ENCODE results near the gene PBX1. TPM values are rescaled to one million over a fixed set of nuclear protein-coding genes. Genes with fewer than 3 reads are reported as not detected.

PBX1 gene
- total RNA-seq, 1 experiment from 2014 or later: 9.8 TPM

- Histone ChIP-seq H3K9ac (ENCODE audit: low read length) (no peak overlapping the region), H3K9me2 (replicated peaks; ENCODE audit: low read length) (no peaks in the 10 kb centered on the region), H3K36me3 (ENCODE audit: low read depth, low read length) (no peaks in the 10 kb centered on the region), H3K4me2 (ENCODE audit: low read length) (no peak overlapping the region), H3K27me3 (ENCODE audit: low read length) (no peaks in the 10 kb centered on the region), H3K9me3 (ENCODE audit: low read length) (no peaks in the 10 kb centered on the region), H3K27ac (ENCODE audit: low read length) (no peak overlapping the region), H4K20me1 (ENCODE audit: low read length) (no peaks in the 10 kb centered on the region), H3K79me2 (ENCODE audit: low read length) (no peaks in the 10 kb centered on the region), H2AFZ (ENCODE audit: low read length) (no peak overlapping the region), H3F3A (ENCODE audit: low read length, unreplicated experiment) (no peaks in the 10 kb centered on the region), H3K4me1 (ENCODE audit: insufficient read depth, low read length) (peaks cover 33% of the 10 kb centered on the region), H3K4me3 (ENCODE audit: low read length) (no peak overlapping the region)
- BruUV-seq (replicated peaks): no TSS peak
- intact Hi-C loops (cut with micrococcal nuclease): loop anchor here (2.0 kb wide), 1 partner anchor 47 kb away; the partner anchor contains the start of gene PBX1
- CTCF ChIA-PET: no interaction called here
- no peak for DNase-seq
- no peak for ATAC-seq
- POLR2A ChIA-PET (ENCODE audit: unreplicated experiment): interaction anchor here (0.6 kb wide), 1 partner anchor 97 kb away, joined by 5 read pairs; no protein-coding TSS in a partner anchor
- no peak for TF ChIP-seq EZH2 (IDR thresholded peaks at IDR 0.05; ENCODE audit: low read length, unreplicated experiment)
- TF ChIP-seq CTCF (conservative IDR thresholded peaks at IDR 0.05; ENCODE audit: low read depth, low read length): no peak
- no peak for TF ChIP-seq EZH2phosphoT487 (IDR thresholded peaks at IDR 0.05; ENCODE audit: borderline replicate concordance, low read length)
Measured at GRCh38 chr1:164605254-164606091, 46.5 kb downstream of the PBX1 start.

DNA sequence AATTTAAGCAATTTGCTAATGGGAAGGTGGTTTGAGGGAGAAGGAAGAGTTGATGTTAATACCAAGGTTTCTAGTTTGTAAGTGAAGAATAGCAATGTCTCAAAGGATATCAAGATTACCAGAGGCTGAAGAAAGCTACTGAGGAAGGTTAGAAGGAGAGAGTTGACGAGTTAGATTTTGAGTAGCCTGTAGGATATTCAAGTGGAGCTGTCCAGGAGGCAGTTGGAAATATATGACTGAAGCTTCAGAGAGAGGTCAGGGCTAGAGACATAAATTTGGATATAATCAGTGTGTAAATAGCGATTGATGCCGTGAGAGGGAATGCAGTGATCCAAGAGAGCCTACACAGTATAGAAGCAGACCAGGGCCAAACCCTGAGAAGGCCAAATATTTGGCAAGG lies 48.4 kb downstream of the PBX1 start:
- intact Hi-C loops (cut with micrococcal nuclease): no loop called here
- ChIA-PET POLR2A (ENCODE audit: unreplicated experiment) (no interaction called here), CTCF (interaction anchor here (0.6 to 0.7 kb wide), 2 partner anchors 48 to 789 kb away, joined by 3 to 4 read pairs; partner anchors contain the start of gene PBX1)
- Histone ChIP-seq H3K27me3 (ENCODE audit: low read length) (no peaks in the 10 kb centered on the region), H3K27ac (ENCODE audit: low read length) (no peak overlapping the region), H3K79me2 (ENCODE audit: low read length) (no peaks in the 10 kb centered on the region), H3K4me1 (ENCODE audit: insufficient read depth, low read length) (peaks cover 34% of the 10 kb centered on the region), H3K9ac (ENCODE audit: low read length) (no peak overlapping the region), H3K4me3 (ENCODE audit: low read length) (no peak overlapping the region), H2AFZ (ENCODE audit: low read length) (no peak overlapping the region), H3K4me2 (ENCODE audit: low read length) (no peak overlapping the region), H3K9me3 (ENCODE audit: low read length) (no peaks in the 10 kb centered on the region), H3K36me3 (ENCODE audit: low read depth, low read length) (no peaks in the 10 kb centered on the region), H3F3A (ENCODE audit: low read length, unreplicated experiment) (no peaks in the 10 kb centered on the region), H3K9me2 (replicated peaks; ENCODE audit: low read length) (no peaks in the 10 kb centered on the region), H4K20me1 (ENCODE audit: low read length) (no peaks in the 10 kb centered on the region)
- DNase-seq (no peak), ATAC-seq (no peak)
- no TSS peak for BruUV-seq (replicated peaks)
- no peak for TF ChIP-seq CTCF (conservative IDR thresholded peaks at IDR 0.05; ENCODE audit: low read depth, low read length)
- TF ChIP-seq EZH2phosphoT487 (IDR thresholded peaks at IDR 0.05; ENCODE audit: borderline replicate concordance, low read length): no peak
- no peak for TF ChIP-seq EZH2 (IDR thresholded peaks at IDR 0.05; ENCODE audit: low read length, unreplicated experiment)

DNA sequence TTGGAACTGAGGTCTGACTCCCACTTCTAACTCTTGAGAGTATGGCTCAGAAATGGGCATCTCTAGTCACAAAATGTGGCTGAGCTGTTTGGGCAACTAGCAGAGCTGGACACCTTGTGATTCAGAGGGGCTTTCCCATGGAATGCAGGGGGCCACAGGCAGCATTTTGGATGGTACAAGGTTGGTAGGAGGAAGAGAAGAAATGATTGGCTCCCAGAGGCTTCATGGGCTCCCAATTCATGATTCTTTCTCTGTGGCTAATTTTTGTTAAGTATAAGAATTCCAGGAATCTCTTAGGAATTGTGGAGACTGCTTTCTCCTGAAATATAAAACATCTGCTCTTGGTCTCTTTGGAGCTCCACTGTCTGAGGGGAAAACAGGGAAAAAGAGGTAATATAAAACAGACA lies 49.7 kb downstream of the PBX1 start:
- Histone ChIP-seq H3K4me1 (ENCODE audit: insufficient read depth, low read length) (peaks cover 35% of the 10 kb centered on the region), H3K27ac (ENCODE audit: low read length) (no peak overlapping the region)
- ATAC-seq: no peak

More for the DNA sequence above, 49.7 kb downstream of the PBX1 start:
- Histone ChIP-seq H3K9me3 (ENCODE audit: low read length) (no peaks in the 10 kb centered on the region), H3K9me2 (replicated peaks; ENCODE audit: low read length) (no peaks in the 10 kb centered on the region), H3K4me3 (ENCODE audit: low read length) (no peak overlapping the region), H3K79me2 (ENCODE audit: low read length) (no peaks in the 10 kb centered on the region), H3K36me3 (ENCODE audit: low read depth, low read length) (no peaks in the 10 kb centered on the region), H3K27me3 (ENCODE audit: low read length) (no peaks in the 10 kb centered on the region), H3K9ac (ENCODE audit: low read length) (no peak overlapping the region), H2AFZ (ENCODE audit: low read length) (no peak overlapping the region), H4K20me1 (ENCODE audit: low read length) (no peaks in the 10 kb centered on the region), H3F3A (ENCODE audit: low read length, unreplicated experiment) (no peaks in the 10 kb centered on the region), H3K4me2 (ENCODE audit: low read length) (no peak overlapping the region)
- ChIA-PET CTCF (no interaction called here), POLR2A (ENCODE audit: unreplicated experiment) (no interaction called here)
- DNase-seq: no peak
- TF ChIP-seq EZH2phosphoT487 (IDR thresholded peaks at IDR 0.05; ENCODE audit: borderline replicate concordance, low read length) (no peak), EZH2 (IDR thresholded peaks at IDR 0.05; ENCODE audit: low read length, unreplicated experiment) (no peak), CTCF (conservative IDR thresholded peaks at IDR 0.05; ENCODE audit: low read depth, low read length) (no peak)
- intact Hi-C loops (cut with micrococcal nuclease): no loop called here
- BruUV-seq (replicated peaks): no TSS peak
